Bone marrow (tissue), 2 donors: ENCODE results near the gene TATDN3.
"Not testable (repeated sequence)": the region's sequence is repeated elsewhere in the genome, so short reads cannot be mapped to it uniquely, and the experiment has no call there.

ENCODE experiments used
- DNase-seq, 2 donors: peaks; one replicate each; lab custom pipeline; 2025; lab: John Stamatoyannopoulos, UW

Gene TATDN3

DNA sequence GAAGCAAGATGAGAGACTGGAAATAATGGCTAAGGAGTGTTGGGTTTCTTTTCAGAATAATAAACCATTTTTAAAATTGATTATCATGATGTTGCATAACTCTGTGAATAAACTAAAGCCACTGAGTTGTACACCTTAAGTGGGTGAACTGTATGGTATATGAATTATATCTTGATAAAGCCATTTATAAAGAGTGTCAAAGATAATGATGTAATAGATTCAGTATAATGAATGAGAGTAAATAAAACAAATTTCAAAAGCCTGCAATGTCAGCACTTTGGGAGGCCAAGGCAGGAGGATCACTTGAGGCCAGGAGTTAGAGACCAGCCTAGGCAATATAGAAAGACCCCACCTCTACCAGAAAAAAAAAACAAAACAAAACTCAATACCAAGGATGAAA lies 16.5 kb upstream of the TATDN3 start:
- no peak for DNase-seq

DNA sequence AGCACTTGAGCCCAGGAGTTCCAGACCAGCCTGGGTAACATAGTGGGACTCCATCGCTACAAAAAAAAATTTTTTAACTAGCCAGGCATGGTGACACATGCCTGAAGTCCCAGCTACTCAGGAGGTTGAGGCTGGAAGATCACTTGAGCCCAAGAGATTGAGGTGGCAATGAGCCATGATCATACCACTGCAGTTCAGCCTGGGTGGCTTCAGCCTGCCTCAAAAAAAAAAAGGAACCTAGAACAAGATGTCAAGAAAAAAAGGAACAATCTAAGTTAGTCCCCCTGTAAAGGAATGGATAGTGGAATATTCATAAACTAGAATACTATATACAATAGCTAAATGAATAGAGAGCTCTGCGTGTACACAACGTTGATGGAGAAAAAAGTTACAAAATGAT lies 14.5 kb upstream of the TATDN3 start:
- no peak for DNase-seq

DNA sequence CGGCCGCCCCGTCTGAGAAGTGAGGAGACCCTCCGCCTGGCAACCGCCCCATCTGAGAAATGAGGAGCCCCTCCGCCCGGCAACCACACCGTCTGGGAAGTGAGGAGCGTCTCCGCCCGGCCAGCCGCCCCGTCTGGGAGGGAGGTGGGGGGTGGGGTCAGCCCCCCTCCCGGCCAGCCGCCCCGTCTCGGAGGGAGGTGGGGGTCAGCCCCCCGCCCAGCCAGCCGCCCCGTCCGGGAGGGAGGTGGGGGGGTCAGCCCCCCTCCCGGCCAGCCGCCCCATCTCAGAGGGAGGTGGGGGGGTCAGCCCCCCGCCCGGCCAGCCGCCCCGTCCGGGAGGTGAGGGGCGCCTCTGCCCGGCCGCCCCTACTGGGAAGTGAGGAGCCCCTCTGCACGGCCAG lies 12.6 kb upstream of the TATDN3 start:
- not testable (repeated sequence) for DNase-seq

DNA sequence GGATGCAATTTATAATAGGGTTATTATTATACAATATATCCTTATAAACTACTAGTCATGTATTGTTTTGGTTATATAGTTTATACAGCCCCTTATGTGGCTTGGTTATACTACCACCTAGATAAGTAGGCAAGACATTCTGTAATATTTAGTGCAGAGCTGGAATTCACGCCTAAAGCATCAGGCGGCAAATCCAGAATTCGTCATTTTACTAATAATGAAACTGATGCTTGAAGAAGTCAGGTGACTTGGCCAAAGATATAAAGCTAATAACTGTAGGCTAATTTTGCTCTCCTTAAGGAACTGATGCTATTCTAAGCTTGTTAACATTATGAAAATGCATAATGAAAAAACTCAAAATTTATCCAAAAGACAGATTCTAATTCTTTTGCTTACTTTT lies 10.9 kb upstream of the TATDN3 start:
- DNase-seq, result no peak

DNA sequence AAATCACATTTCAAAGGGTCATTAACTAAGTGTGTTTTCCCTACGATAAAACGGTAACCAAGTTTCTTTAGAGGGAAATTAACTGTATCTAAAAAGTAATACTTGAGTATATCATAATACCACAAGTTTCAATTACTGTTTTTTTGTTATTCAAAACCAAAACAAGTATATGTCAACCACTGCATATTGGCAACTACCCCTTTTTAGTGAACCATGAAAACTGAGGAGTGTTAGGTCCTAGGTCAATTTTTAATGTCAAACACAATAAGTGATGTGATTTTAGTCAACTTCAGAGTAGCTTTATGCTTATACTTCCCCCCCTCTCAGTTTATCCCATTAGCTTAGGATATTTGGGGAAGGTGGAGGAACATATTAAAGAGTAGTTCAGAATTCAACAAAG lies 10.5 kb upstream of the TATDN3 start:
- DNase-seq, result no peak

DNA sequence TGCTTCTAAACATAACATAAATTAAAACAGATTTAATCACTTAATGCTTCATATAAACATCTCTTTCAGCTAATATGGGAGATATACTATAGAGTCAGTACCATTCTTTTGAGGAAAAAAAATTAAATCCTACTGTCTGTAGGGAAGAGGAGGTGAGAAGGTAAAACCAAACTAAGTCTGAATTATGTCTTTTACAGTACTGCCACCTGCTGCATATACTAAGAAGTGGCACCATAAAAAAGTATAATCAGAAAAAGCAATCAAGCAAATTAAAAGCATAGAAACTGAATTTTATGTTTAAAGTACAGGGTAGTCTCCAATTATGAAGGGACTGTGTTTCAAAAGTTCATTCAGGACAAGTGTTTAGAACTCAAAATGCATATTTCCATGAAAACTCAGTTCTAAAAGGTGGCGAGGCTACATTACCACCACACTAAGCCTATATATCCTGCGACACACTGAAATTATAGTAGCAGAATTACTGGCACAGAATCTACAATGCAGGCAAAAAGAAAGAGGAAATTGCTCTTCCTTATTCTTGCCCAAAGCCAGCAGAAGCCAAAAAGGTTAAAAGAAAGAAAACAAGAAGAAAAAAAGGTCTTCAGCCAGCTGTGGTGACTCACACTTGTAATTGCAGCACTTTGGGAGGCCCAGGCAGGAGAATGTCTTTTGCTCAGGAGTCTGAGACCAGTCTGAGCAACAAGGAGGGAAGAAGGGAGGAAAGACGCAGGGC lies 9.1 kb upstream of the TATDN3 start:
- DNase-seq, result peak in 1 of 2 donors; percentile 40

DNA sequence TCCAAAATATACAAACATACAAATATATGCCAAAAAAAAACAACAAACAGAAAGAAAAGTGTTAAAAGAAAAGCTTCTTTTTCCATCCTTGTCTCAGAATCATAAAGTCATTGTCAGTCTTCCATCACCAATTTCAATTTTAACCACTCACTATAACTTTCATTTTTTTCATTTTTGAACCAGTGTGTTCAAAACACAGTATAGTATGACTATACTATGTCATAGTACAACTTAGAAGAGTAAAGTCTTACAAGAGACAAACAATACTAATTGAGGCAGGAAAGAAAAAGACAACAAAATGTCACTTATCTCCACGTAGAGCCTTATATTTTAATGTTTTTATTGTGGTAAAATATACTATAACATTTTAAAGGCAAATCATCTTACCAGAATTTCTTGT lies 7.7 kb upstream of the TATDN3 start:
- no peak for DNase-seq

DNA sequence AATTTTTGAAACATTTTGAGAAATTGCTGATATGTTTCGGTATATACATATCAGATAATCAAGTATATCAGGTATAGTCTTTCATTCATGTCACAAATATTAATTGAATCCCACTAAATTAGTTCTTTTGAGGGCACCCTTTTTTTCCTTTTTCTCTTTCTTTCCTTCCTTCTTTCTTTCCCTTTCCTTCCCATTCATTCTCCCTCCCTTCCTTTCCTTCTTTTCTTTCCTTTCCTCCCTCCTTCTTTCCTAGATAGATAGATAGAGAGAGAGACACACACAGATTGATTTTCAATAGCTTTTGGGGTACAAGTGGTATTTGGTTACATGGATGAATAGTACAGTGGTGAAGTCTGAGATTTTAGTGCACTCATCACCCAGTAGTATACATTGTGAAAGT lies 5.8 kb upstream of the TATDN3 start:
- DNase-seq, result no peak

DNA sequence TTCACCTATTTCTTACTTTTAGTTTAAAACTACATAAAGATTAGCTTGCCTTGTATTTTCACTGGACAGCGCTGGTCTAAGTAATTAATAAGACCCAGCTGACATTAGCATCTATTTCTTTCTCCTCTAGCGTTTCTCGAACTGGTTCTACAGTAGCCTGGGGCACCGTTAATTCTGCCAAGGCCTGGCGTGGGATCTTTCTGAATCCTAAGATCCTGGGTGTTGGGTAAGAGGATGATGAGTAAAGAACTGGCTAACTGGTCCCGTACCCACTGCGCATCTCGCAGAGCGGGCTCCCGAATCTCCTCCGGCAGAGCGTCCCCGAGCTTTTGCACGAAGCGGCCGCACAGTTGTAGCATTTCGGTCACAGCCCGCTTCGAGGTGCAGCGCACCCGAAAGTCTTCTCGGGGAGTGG lies 426 bp upstream of the TATDN3 start:
- no peak for DNase-seq

DNA sequence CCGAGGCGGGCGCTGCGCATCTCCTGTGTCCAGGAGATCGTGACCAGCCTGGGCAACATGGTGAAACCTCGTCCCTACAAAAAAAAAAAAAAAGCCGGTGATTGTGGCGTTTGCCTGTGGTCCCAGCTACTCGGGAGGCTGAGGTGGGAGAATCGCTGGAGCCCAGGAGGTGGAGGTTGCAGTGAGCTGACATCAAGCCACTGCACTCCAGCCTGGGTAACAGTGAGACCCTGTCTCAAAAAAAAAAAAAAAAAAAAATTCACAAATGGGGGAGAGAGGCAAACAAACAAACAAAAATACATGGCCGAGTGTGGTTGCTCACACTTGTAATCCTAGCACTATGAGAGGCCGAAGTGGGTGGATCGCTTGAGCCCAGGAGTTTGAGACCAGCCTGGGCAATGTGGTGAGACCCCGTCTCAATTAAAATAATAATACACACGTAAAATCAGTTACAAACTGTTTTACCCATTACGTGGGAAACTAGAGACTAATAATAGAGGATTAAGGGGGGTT lies 758 bp downstream of the TATDN3 start:
- DNase-seq, result no peak

DNA sequence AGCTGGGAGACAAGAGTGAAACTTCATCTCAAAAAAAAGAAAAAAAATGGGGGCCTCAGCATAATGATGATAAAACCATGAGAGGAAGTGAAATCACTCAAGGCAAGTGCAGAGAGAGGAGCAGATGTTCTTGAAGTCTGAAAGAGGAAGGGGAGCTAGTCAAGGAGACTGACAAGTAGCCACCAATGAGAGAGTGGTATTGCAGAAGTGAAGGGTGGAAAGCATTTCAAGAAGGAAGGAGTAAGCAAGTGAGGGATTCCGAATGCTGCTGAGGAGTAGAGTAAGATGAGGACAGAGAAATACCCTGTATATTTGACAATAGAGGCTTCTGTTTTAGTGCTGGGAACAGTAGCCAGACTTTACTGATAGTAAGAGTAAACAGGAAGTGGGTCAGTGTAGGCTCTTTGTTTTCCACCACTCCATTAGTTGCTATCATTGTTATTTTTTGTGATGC lies 2.9 kb downstream of the TATDN3 start:
- peak in 1 of 2 donors; percentile 94 for DNase-seq

DNA sequence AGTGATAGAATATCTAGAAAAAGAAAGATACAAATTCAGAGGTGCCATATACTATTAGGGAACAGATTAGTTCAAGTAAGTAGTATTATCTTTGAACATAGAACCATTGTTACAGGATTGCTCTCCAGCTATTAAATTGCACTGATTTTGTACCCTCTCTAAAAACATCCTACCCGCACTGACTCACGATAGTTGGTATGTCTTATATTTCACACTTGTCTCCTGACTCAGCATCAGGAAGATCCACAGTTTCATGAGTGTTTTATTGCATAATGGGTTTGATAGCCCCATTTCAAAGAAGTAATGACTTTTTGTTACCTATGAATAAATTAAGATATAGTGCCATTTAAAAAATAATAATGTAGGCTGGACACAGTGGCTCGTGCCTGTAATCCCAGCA lies 6.0 kb downstream of the TATDN3 start:
- no peak for DNase-seq

DNA sequence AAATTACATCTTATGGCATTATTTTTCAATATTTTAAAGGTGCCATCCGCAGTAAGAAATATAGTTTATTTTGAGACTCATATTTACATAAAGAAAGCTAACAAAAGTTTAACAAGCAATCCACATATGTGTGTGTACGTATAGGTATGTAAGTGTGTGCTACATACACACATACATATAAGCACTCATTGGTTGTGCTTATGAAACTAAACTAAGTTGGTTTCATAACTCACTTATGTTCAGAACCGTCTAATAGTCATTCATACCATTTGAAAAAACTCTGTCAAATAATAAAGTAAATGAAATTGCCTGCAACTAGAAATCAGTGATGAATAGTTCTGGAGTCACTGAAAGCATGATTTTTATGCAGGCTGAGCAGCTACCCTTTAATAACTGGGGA lies 14.1 kb downstream of the TATDN3 start:
- DNase-seq, result no peak

DNA sequence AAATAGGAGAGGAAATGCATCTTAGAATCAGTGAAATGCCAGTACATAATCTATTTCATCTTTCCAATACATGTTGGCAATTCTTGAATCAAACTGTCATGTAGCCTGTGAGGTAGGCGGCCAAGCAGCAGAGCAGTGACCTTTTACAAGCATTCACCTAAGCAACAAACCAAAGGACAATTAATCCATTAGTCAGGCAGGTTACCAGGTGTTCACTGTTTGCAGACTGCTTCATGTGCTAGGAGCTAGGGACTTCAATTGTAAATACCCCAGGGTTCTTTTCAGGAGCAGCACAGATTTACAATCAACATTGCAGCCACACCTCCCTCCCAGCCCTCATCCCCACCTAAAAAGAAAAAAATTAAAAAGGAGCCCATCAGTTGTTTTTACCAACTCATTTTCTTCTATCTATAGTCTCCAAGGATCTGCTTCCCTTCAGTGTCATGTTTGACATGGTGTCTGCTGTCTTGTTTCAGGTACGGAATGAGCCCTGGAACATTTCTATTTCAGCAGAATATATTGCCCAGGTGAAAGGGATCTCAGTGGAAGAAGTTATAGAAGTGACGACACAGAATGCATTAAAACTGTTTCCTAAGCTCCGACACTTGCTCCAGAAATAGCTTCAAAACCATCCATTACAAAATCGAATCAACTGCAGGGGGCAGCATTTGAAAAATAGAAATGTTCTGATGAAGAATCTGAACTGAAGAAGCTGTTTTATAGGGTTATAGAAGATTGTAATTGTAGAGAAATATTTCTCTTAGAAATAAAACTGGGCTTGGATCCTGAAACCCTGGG lies 23.0 kb downstream of the TATDN3 start:
- peak in 1 of 2 donors; percentile 13 for DNase-seq

DNA sequence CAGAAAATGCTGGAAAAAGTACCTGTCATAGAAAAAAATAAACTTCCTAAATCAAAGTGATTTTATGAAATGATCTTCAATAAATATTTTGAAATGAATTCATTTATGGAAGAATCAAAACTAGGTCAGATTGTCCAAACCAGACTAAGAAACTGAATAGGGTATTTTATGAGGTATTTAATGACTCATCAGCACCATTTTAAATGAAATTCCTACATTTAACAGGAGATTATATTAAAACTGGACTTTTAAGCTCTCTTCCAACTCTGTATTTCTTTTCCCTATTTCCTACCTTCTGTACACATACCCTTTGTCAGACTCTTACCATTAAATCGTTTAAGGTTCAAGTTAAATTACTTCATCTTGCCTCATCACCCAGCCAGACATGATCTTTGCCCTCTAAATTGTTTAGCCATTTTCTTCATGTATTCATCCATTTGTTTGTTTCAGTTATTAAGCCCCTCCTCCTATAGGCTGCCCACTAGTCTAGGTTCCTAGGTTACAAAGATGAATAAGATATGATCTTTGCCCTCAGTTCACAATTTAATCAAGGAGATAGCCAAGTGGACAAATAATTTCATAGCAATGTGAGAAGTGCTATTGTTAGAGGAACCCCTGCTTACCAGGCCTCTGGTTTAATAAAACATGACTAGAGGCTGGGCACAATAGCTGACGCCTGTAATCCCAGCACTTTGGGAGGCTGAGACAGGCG lies 25.0 kb downstream of the TATDN3 start:
- DNase-seq, result no peak

DNA sequence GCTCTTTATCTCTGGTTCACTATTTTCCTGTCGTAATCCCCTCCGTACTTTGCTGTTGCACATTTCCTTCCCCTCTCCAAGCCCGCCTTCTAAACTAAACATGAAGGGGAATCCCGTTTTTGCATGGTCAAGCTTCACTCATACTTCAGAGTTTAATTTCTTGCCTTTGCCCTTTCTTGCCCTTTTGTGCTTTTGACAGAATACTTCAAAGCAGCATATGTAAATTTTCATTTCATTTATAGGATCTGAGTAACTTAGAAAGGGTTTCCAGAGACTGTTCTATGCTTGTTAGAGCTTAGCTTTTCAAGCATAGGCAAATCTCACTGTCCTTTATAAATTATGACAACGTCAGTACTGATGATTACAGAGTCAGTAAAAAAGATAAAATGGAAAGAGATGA lies 28.0 kb downstream of the TATDN3 start:
- DNase-seq, result peak in 1 of 2 donors; percentile 38

DNA sequence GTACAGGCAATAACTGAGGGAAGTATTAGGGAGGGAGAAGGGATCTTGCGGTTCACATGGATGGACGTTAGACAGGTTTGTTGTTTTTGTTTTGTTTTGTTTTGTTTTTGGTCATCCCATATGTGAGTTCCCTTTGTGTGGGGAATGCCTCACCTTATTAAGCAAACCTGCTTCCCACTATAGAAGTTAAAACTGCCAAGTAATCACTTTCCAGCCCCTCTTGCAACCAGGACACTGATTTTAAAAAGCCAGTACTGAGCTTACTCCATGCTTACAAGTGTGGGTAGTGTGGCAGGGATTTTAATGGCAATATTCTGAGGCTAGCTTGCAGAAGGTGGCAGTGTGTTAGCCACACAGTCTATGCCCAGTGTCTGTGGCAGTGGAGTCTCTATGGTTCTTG lies 29.3 kb downstream of the TATDN3 start:
- no peak for DNase-seq

DNA sequence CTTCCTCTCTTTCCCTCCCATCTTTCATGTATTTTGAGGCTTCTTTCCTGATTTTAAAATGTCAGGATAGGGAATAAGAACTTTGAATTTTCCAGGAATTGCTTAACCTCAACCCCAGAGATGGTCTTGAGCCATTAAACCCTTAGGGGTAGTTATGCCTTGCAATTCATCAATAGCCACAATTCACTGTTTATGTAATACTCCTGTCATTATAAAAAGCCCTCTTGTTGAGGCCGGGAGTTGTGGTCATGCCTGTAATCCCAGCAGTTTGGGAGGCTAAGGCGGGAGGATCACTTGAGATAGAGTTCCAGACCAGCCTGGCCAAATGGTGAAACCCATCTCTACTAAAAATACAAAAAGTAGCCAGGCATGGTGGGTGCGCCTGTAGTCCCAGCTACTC lies 31.3 kb downstream of the TATDN3 start:
- DNase-seq, result no peak

DNA sequence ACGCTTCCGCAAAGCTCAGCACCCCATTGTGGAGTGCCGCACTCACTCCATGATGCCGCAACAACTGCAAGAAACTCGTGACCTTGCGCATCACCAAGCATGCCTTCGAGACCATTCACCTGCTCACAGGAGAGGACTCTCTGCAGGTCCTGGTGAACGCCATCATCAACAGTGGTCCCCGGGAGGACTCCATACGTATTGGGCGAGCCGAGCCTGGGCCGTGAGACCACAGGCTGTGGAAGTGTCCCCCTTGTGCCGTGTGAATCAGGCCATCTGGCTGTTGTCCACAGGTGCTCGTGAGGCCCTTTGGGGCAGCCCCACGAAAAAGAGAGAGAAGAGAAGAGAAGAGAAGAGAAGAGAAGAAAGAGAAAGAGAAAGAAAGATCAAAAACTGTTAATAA lies 32.5 kb downstream of the TATDN3 start:
- no peak for DNase-seq

DNA sequence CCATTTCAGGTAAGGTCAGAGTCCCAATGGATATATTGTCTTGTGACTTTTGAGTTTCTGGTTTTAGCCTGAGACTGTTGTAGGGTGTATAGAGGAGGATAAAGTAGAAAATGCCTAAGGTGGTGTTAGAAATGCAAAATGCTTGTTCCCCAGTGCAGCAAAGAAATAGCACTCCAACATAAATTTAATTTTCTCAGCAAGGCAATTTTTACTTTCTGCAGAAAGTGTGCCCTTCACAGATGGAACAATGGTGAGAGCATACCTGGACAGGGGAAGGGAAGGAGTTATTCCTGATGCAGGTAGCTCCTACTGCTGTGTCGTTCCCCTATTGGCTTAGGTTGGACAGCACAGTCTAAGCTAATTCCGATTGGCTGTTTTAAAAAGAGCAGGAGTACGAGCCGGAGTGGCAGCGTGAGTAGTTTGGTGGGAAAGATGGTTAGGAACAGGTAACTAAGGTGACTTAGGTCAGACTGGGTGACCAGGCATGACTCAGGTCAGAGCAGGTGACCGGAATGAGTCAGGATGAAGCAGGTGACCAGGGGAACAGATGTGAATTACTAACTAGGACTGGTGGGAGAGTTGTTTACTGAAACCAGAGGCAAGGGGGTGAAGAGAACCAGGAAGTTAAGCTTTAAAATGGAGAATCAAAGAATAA lies 34.2 kb downstream of the TATDN3 start:
- no peak for DNase-seq

DNA sequence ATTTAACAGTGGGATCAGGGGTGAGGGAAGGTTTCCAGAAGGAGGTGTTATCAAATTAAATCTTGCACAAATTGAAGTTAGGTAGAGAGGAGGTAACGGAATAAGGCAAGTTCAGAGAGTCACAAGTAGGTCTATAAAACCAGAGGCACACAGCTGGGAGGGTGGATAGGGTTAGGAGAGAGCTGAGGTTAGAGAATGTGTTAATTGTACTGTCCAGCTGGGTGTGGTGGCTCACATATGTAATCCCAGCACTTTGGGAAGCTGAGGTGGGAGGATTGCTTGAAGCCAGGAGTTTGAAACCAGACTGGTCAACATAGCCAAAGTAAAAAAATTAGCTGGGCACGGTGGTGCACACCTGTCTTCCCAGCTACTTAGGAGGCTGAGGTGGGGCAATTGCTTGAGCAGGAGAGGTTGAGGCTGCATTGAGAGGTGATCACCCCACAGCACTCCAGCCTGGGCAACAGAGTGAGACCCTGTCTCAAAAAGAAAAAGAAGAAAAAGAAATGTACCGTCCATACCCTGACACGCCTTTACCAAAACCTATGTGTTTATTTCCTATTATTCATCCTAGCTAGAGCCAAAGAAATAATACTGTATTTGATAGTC lies 35.6 kb downstream of the TATDN3 start:
- no peak for DNase-seq

DNA sequence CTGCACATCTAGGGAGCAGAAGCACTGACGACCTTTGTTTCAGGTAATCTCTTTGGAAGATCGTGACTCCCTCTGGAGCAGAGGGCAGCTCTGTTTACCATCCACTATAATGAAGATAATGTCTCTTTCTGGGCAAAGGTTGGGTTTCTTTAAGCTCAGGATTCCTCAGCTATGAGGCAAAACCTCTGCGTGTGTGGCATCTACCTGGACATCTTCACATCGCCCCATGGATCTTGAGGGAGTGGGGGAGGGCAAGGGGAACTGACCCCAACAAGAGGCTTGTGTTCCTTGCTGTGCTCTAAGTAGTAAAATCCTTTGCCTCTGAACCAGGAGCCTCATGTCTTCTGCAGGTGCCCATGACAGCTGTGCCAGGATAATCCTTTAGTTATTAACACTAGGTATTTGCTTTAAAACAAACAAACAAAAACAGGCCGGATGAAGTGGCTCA lies 36.2 kb downstream of the TATDN3 start:
- DNase-seq, result no peak
